Activated T-helper 2 cell treated with anti-CD3 and anti-CD28 coated beads, Interferon-gamma antibody, Interleukin-2, Interleukin-4, amounts not matched to agents 10 μg/mL and 5 μg/mL and 100 μg/mL, durations not matched to agents 14 hours and 24 hours and 36 hours (primary cell): ENCODE data around the gene SNAPC4. TPM values are rescaled to one million over a fixed set of nuclear protein-coding genes. Genes with fewer than 3 reads are reported as not detected.

Experiments
- DNase-seq: peaks from one replicate; pipeline ENCODE4 v3.0.0; 2021; ENCODE audit warnings: low spot score
- H3K27ac Mint-ChIP-seq: one replicate; pipeline ENCODE4 v1.8.0; 2021; ENCODE audit warnings: mixed read lengths
- H3K27me3 Mint-ChIP-seq: one replicate; pipeline ENCODE4 v1.8.0; 2021; ENCODE audit warnings: low read depth, mixed read lengths
- H3K36me3 Mint-ChIP-seq: one replicate; pipeline ENCODE4 v1.8.0; 2021; ENCODE audit warnings: low read depth, mixed read lengths
- H3K4me1 Mint-ChIP-seq: one replicate; pipeline ENCODE4 v1.8.0; 2021; ENCODE audit warnings: low read depth, mixed read lengths
- H3K4me3 Mint-ChIP-seq: one replicate; pipeline ENCODE4 v1.8.0; 2021; ENCODE audit warnings: low read depth, mild to moderate bottlenecking, moderate library complexity, mixed read lengths
- H3K9me3 Mint-ChIP-seq: one replicate; pipeline ENCODE4 v1.8.0; 2021; ENCODE audit warnings: mixed read lengths
- intact Hi-C: fragments of 100-400 bp; cut with micrococcal nuclease; formaldehyde crosslinking; loops from one replicate; pipeline ENCODE4 v1.15.1; 2023
- total RNA-seq: library from RNA; stranded (reverse); gene quantifications from 2 replicates; pipeline ENCODE4 v1.2.3, GENCODE V29; 2022

Gene SNAPC4
- total RNA-seq, 1 donor from 2014 or later: 22.7 TPM

GRCh38 chr9:136391737-136392537 is 8.0 kb downstream of the SNAPC4 start:
- Mint-ChIP-seq H3K4me3 (no peak overlapping the region), H3K27me3 (no peaks in the 10 kb centered on the region), H3K36me3 (peaks cover 65% of the 10 kb centered on the region), H3K4me1 (peaks cover 2% of the 10 kb centered on the region), H3K9me3 (no peaks in the 10 kb centered on the region), H3K27ac (no peak overlapping the region)
- no peak for DNase-seq
- intact Hi-C loops: no loop called here

GRCh38 chr9:136389396-136389795 is 10.6 kb downstream of the SNAPC4 start:
- peaks cover 69% of the 10 kb centered on the region for H3K36me3 Mint-ChIP-seq
- H3K9me3 Mint-ChIP-seq: no peaks in the 10 kb centered on the region
- H3K4me1 Mint-ChIP-seq: peaks cover 18% of the 10 kb centered on the region
- no peak overlapping the region for H3K27ac Mint-ChIP-seq
- no peak overlapping the region for H3K4me3 Mint-ChIP-seq
- no peak for DNase-seq
- intact Hi-C loops: no loop called here
- no peaks in the 10 kb centered on the region for H3K27me3 Mint-ChIP-seq

- Mint-ChIP-seq H3K27ac (no peak overlapping the region), H3K36me3 (peaks cover 79% of the 10 kb centered on the region), H3K4me1 (peaks cover 19% of the 10 kb centered on the region), H3K27me3 (no peaks in the 10 kb centered on the region), H3K9me3 (no peaks in the 10 kb centered on the region), H3K4me3 (no peak overlapping the region)
- intact Hi-C loops: no loop called here
- no peak for DNase-seq
Measured at GRCh38 chr9:136387217-136387616, 12.8 kb downstream of the SNAPC4 start.

GRCh38 chr9:136386018-136386417 is 14.0 kb downstream of the SNAPC4 start:
- intact Hi-C loops: no loop called here
- Mint-ChIP-seq H3K9me3 (no peaks in the 10 kb centered on the region), H3K27me3 (no peaks in the 10 kb centered on the region), H3K4me3 (no peak overlapping the region), H3K4me1 (peaks cover 19% of the 10 kb centered on the region), H3K36me3 (peaks cover 74% of the 10 kb centered on the region), H3K27ac (no peak overlapping the region)
- no peak for DNase-seq

- peak; percentile 57 for DNase-seq
- Mint-ChIP-seq H3K36me3 (peaks cover 72% of the 10 kb centered on the region), H3K4me3 (no peak overlapping the region), H3K4me1 (peaks cover 19% of the 10 kb centered on the region), H3K9me3 (no peaks in the 10 kb centered on the region), H3K27me3 (no peaks in the 10 kb centered on the region), H3K27ac (peak overlapping the region; percentile 55)
- intact Hi-C loops: loop anchor here (2.0 kb wide), 1 partner anchor 18 kb away; no protein-coding TSS in a partner anchor
Measured at GRCh38 chr9:136385015-136385414, 15.0 kb downstream of the SNAPC4 start.

GRCh38 chr9:136383436-136383835 is 16.5 kb downstream of the SNAPC4 start:
- Mint-ChIP-seq H3K4me1 (peaks cover 17% of the 10 kb centered on the region), H3K4me3 (no peak overlapping the region), H3K27ac (no peak overlapping the region), H3K27me3 (no peaks in the 10 kb centered on the region), H3K9me3 (no peaks in the 10 kb centered on the region), H3K36me3 (peaks cover 58% of the 10 kb centered on the region)
- intact Hi-C loops: no loop called here
- no peak for DNase-seq

- peaks cover 17% of the 10 kb centered on the region for H3K4me1 Mint-ChIP-seq
Measured at GRCh38 chr9:136381966-136382513, 17.9 kb downstream of the SNAPC4 start.

GRCh38 chr9:136381311-136381710 is 18.7 kb downstream of the SNAPC4 start:
- Mint-ChIP-seq H3K9me3 (no peaks in the 10 kb centered on the region), H3K4me3 (no peak overlapping the region), H3K36me3 (peaks cover 42% of the 10 kb centered on the region), H3K27me3 (no peaks in the 10 kb centered on the region), H3K27ac (no peak overlapping the region), H3K4me1 (peaks cover 17% of the 10 kb centered on the region)
- intact Hi-C loops: no loop called here
- no peak for DNase-seq

More at GRCh38 chr9:136381966-136382513, 17.9 kb downstream of the SNAPC4 start:
- H3K9me3 Mint-ChIP-seq: no peaks in the 10 kb centered on the region
- DNase-seq: no peak
- H3K4me3 Mint-ChIP-seq: no peak overlapping the region
- intact Hi-C loops: no loop called here
- no peak overlapping the region for H3K27ac Mint-ChIP-seq
- H3K27me3 Mint-ChIP-seq: no peaks in the 10 kb centered on the region
- peaks cover 47% of the 10 kb centered on the region for H3K36me3 Mint-ChIP-seq

GRCh38 chr9:136380381-136380780 is 19.6 kb downstream of the SNAPC4 start:
- no peaks in the 10 kb centered on the region for H3K27me3 Mint-ChIP-seq
- no peaks in the 10 kb centered on the region for H3K9me3 Mint-ChIP-seq
- H3K27ac Mint-ChIP-seq: no peak overlapping the region
- peaks cover 9% of the 10 kb centered on the region for H3K4me1 Mint-ChIP-seq
- DNase-seq: no peak
- peaks cover 32% of the 10 kb centered on the region for H3K36me3 Mint-ChIP-seq
- intact Hi-C loops: no loop called here
- no peak overlapping the region for H3K4me3 Mint-ChIP-seq

GRCh38 chr9:136379891-136380290 is 20.1 kb downstream of the SNAPC4 start:
- no peak overlapping the region for H3K27ac Mint-ChIP-seq
- intact Hi-C loops: no loop called here
- H3K4me3 Mint-ChIP-seq: no peak overlapping the region
- peaks cover 28% of the 10 kb centered on the region for H3K36me3 Mint-ChIP-seq
- DNase-seq: no peak
- no peaks in the 10 kb centered on the region for H3K9me3 Mint-ChIP-seq
- peaks cover 6% of the 10 kb centered on the region for H3K4me1 Mint-ChIP-seq
- no peaks in the 10 kb centered on the region for H3K27me3 Mint-ChIP-seq

- Mint-ChIP-seq H3K27ac (no peak overlapping the region), H3K4me3 (no peak overlapping the region), H3K36me3 (peaks cover 28% of the 10 kb centered on the region), H3K9me3 (no peaks in the 10 kb centered on the region), H3K4me1 (peaks cover 2% of the 10 kb centered on the region), H3K27me3 (no peaks in the 10 kb centered on the region)
- no peak for DNase-seq
- intact Hi-C loops: no loop called here
Measured at GRCh38 chr9:136379401-136379800, 20.6 kb downstream of the SNAPC4 start.

GRCh38 chr9:136379003-136379287 is 21.0 kb downstream of the SNAPC4 start:
- H3K4me1 Mint-ChIP-seq: no peaks in the 10 kb centered on the region
- intact Hi-C loops: no loop called here
- H3K36me3 Mint-ChIP-seq: peaks cover 25% of the 10 kb centered on the region
- H3K27me3 Mint-ChIP-seq: no peaks in the 10 kb centered on the region
- DNase-seq: no peak
- no peak overlapping the region for H3K4me3 Mint-ChIP-seq
- H3K9me3 Mint-ChIP-seq: no peaks in the 10 kb centered on the region
- H3K27ac Mint-ChIP-seq: no peak overlapping the region

- Mint-ChIP-seq H3K27ac (no peak overlapping the region), H3K9me3 (no peaks in the 10 kb centered on the region), H3K27me3 (no peaks in the 10 kb centered on the region)
Measured at GRCh38 chr9:136378170-136379002, 21.6 kb downstream of the SNAPC4 start.

More at GRCh38 chr9:136378170-136379002, 21.6 kb downstream of the SNAPC4 start:
- intact Hi-C loops: no loop called here
- peaks cover 20% of the 10 kb centered on the region for H3K36me3 Mint-ChIP-seq
- no peaks in the 10 kb centered on the region for H3K4me1 Mint-ChIP-seq
- no peak overlapping the region for H3K4me3 Mint-ChIP-seq
- no peak for DNase-seq
